Suprapubic skin (tissue), 3 donors: ENCODE data around the gene TCF12.

Source experiments
- EP300 ChIP-seq: sonication (generic); formaldehyde crosslinking; IDR thresholded peaks from one replicate; pipeline ENCODE4 v1.6.1; 2017; ENCODE audit warnings: antibody characterized with exemption
- POLR2A ChIP-seq, 2 donors: fragments of 450-650 bp; IDR thresholded peaks; one replicate each; pipeline ENCODE4 v1.6.1; 2017; ENCODE audit warnings: antibody characterized with exemption in 2 of 2, mild to moderate bottlenecking in 2 of 2, moderate library complexity in 2 of 2
- TF ChIP-seq, protein P1 (sequence below), 2 donors: fragments of 200-600 bp in 1 of 2; fragments of 450-650 bp in 1 of 2; sonication (generic) in 1 of 2; IDR thresholded peaks; one replicate each; pipeline ENCODE4 v1.5.1; 2016 to 2019; ENCODE audit warnings: antibody characterized with exemption in 2 of 2, mild to moderate bottlenecking in 1 of 2, moderate library complexity in 1 of 2

GRCh38 chr15:57198131-57198530 is 279.7 kb downstream of the TCF12 start:
- TF ChIP-seq, protein P1, sequence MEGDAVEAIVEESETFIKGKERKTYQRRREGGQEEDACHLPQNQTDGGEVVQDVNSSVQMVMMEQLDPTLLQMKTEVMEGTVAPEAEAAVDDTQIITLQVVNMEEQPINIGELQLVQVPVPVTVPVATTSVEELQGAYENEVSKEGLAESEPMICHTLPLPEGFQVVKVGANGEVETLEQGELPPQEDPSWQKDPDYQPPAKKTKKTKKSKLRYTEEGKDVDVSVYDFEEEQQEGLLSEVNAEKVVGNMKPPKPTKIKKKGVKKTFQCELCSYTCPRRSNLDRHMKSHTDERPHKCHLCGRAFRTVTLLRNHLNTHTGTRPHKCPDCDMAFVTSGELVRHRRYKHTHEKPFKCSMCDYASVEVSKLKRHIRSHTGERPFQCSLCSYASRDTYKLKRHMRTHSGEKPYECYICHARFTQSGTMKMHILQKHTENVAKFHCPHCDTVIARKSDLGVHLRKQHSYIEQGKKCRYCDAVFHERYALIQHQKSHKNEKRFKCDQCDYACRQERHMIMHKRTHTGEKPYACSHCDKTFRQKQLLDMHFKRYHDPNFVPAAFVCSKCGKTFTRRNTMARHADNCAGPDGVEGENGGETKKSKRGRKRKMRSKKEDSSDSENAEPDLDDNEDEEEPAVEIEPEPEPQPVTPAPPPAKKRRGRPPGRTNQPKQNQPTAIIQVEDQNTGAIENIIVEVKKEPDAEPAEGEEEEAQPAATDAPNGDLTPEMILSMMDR (IDR thresholded peaks at IDR 0.05) = no peak
- TF ChIP-seq POLR2A (IDR thresholded peaks at IDR 0.05) (no peak), EP300 (no peak)
